ENCODE results near the gene PNPLA3. TPM values are rescaled to one million over a fixed set of nuclear protein-coding genes. Genes with fewer than 3 reads are reported as not detected.

The PNPLA3 gene
- total RNA-seq, 1 experiment from 2014 or later = 7.3 TPM

GRCh38 chr22:43951391-43951790 lies 27.8 kb downstream of the PNPLA3 start:
- Histone ChIP-seq H3K27ac (ENCODE audit: low read depth, low read length) (no peak overlapping the region), H2AFZ (ENCODE audit: low read depth, low read length, poor library complexity, severe bottlenecking) (no peak overlapping the region), H3K4me2 (ENCODE audit: low read length) (no peak overlapping the region), H3K9ac (ENCODE audit: low read length) (no peak overlapping the region), H4K20me1 (ENCODE audit: insufficient read depth) (no peaks in the 10 kb centered on the region), H3K4me3 (replicated peaks in 1 of 2; ENCODE audit: low read depth in 1 of 2, low read length in 2 of 2) (no peak overlapping the region), H3K4me1 (ENCODE audit: control insufficient read depth in 1 of 2, insufficient read depth in 2 of 2, low read length in 2 of 2) (peaks cover 3 to 12% of the 10 kb centered on the region in 2 experiments; a peak in 3 of 4 replicates), H3K79me2 (ENCODE audit: insufficient read depth, low read length) (peaks cover 22% of the 10 kb centered on the region), H3K27me3 (ENCODE audit: insufficient read depth, low read length) (no peaks in the 10 kb centered on the region), H3K36me3 (ENCODE audit: control insufficient read depth in 1 of 2, insufficient read depth in 2 of 2, low read length in 2 of 2) (no peaks in the 10 kb centered on the region), H3K9me2 (ENCODE audit: insufficient read depth) (no peaks in the 10 kb centered on the region), H3K9me3 (ENCODE audit: control insufficient read depth in 1 of 2, insufficient read depth in 1 of 2, low read depth in 1 of 2, low read length in 2 of 2) (no peaks in the 10 kb centered on the region)
- TF ChIP-seq EZH2 (IDR thresholded peaks at IDR 0.05) = no peak
- no peak for TF ChIP-seq POLR2AphosphoS5 (IDR thresholded peaks at IDR 0.05; ENCODE audit: low read depth, low read length)
- no peak for TF ChIP-seq SIN3A (IDR thresholded peaks at IDR 0.05; ENCODE audit: low read depth)
- TF ChIP-seq, protein P1, sequence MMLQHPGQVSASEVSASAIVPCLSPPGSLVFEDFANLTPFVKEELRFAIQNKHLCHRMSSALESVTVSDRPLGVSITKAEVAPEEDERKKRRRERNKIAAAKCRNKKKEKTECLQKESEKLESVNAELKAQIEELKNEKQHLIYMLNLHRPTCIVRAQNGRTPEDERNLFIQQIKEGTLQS (IDR thresholded peaks at IDR 0.05) = no peak
- TF ChIP-seq REST (IDR thresholded peaks at IDR 0.05; ENCODE audit: low read depth) = no peak
- no peak for TF ChIP-seq ZBTB33 (IDR thresholded peaks at IDR 0.05; ENCODE audit: extremely low read depth, insufficient replicate concordance, low read length)
- TF ChIP-seq ZNF274 (IDR thresholded peaks at IDR 0.05; ENCODE audit: low read depth, low read length) = no peak
- TF ChIP-seq SRF (IDR thresholded peaks at IDR 0.05; ENCODE audit: low read depth) = no peak
- ChIA-PET POLR2A (interaction anchor here (1.0 kb wide), 1 partner anchor 30 kb away, joined by 3 read pairs; no protein-coding TSS in a partner anchor), CTCF (interaction anchor here (1.3 kb wide), 1 partner anchor 68 kb away, joined by 4 read pairs; no protein-coding TSS in a partner anchor), RAD21 (ENCODE audit: low non-redundant PET in 1 of 2, low total read pairs in 2 of 2, uncharacterized antibody in 2 of 2, unreplicated experiment in 2 of 2) (no interaction called here)
- no peak for ATAC-seq
- intact Hi-C loops (cut with micrococcal nuclease) = no loop called here
- no TSS peak for BruUV-seq (replicated peaks)
- DNase-seq (ENCODE audit: low read depth, low spot score) = no peak

Measured in HCT116 (cell line).